Hepatocyte (in vitro differentiated cells): Measurements from ENCODE around the gene HS2ST1. TPM values are rescaled to one million over a fixed set of nuclear protein-coding genes. Genes with fewer than 3 reads are reported as not detected.

ENCODE experiments used
- DNase-seq: peaks from one replicate; pipeline ENCODE4 v3.0.0-alpha.2; 2016; ENCODE audit warnings: low spot score
- H2AFZ ChIP-seq: fragments of 200-600 bp; sonication (generic); 2 replicates; pipeline ENCODE4 v1.6.0; 2016; ENCODE audit warnings: antibody characterized with exemption, mild to moderate bottlenecking
- H3K27ac ChIP-seq: fragments of 200-600 bp; sonication (generic); 2 replicates; pipeline ENCODE4 v1.5.1; 2016; ENCODE audit warnings: mild to moderate bottlenecking
- H3K27me3 ChIP-seq: fragments of 200-600 bp; sonication (generic); 2 replicates; pipeline ENCODE4 v1.6.1; 2016
- H3K36me3 ChIP-seq: fragments of 200-600 bp; sonication (generic); replicated peaks from 2 replicates; pipeline ENCODE4 v1.5.1; 2016; ENCODE audit warnings: low read depth; ENCODE audit not compliant: insufficient read depth
- H3K4me1 ChIP-seq: fragments of 200-600 bp; sonication (generic); 2 replicates; pipeline ENCODE4 v1.5.1; 2016; ENCODE audit warnings: mild to moderate bottlenecking, moderate library complexity; ENCODE audit not compliant: insufficient read depth
- H3K4me2 ChIP-seq: fragments of 200-600 bp; sonication (generic); 2 replicates; pipeline ENCODE4 v1.6.0; 2016
- H3K4me3 ChIP-seq: fragments of 200-600 bp; sonication (generic); 2 replicates; pipeline ENCODE4 v1.5.1; 2016; ENCODE audit warnings: mild to moderate bottlenecking
- H3K79me2 ChIP-seq: fragments of 200-600 bp; sonication (generic); 2 replicates; pipeline ENCODE4 v1.6.0; 2017; ENCODE audit warnings: mild to moderate bottlenecking
- H3K9me2 ChIP-seq: fragments of 200-600 bp; sonication (generic); replicated peaks from 2 replicates; pipeline ENCODE4 v1.6.0; 2017; ENCODE audit warnings: mild to moderate bottlenecking; ENCODE audit not compliant: insufficient read depth
- H3K9me3 ChIP-seq: fragments of 200-600 bp; sonication (generic); 2 replicates; pipeline ENCODE4 v1.5.1; 2016; ENCODE audit warnings: low read depth, mild to moderate bottlenecking
- H4K20me1 ChIP-seq: fragments of 200-600 bp; sonication (generic); 2 replicates; pipeline ENCODE4 v1.6.0; 2016; ENCODE audit warnings: mild to moderate bottlenecking; ENCODE audit not compliant: insufficient read depth, poor library complexity, severe bottlenecking
- CTCF ChIP-seq: fragments of 200-600 bp; sonication (generic); IDR thresholded peaks from 2 replicates; pipeline ENCODE4 v1.5.1; 2016; ENCODE audit warnings: antibody characterized with exemption, mild to moderate bottlenecking; ENCODE audit not compliant: poor library complexity
- EZH2 ChIP-seq: fragments of 200-600 bp; sonication (generic); IDR thresholded peaks from 2 replicates; pipeline ENCODE4 v1.6.1; 2016; ENCODE audit warnings: antibody characterized with exemption, mild to moderate bottlenecking, borderline replicate concordance
- EZH2phosphoT487 ChIP-seq: fragments of 200-600 bp; sonication (generic); IDR thresholded peaks from one replicate; pipeline ENCODE4 v1.6.1; 2018; ENCODE audit warnings: antibody characterized with exemption, mild to moderate bottlenecking, low read depth, moderate library complexity; ENCODE audit not compliant: unreplicated experiment, severe bottlenecking
- WGBS: methylation state at CpG from one replicate; pipeline ENCODE4 v1.1.6; 2016; ENCODE audit warnings: low lambda C conversion rate; ENCODE audit errors: missing lambda C conversion rate; 5-methylcytosine and 5-hydroxymethylcytosine counted together
- polyA plus RNA-seq: library from polyadenylated mRNA; unstranded; fragments of >200 nt; fragmentation: Nextera tagmentation; extraction: Ambion mirVana; gene quantifications from 2 replicates; pipeline ENCODE4 v1.2.1, GENCODE V29; 2016
- total RNA-seq: library from RNA; depleted of rRNA; stranded (reverse); fragments of >200 nt; gene quantifications from 2 replicates; pipeline ENCODE4 v1.2.3, GENCODE V29; 2014

Gene HS2ST1
- total and polyA plus RNA-seq, 2 experiments from 2014 or later = 19.1 to 42.3 TPM

GRCh38 chr1:87135329-87135712 lies 220.9 kb downstream of the HS2ST1 start:
- Histone ChIP-seq H3K9me3 (no peaks in the 10 kb centered on the region), H3K9me2 (no peaks in the 10 kb centered on the region), H3K27ac (no peak overlapping the region), H3K27me3 (no peaks in the 10 kb centered on the region), H3K4me3 (no peak overlapping the region), H2AFZ (no peak overlapping the region), H4K20me1 (no peaks in the 10 kb centered on the region), H3K36me3 (no peaks in the 10 kb centered on the region), H3K79me2 (no peaks in the 10 kb centered on the region), H3K4me1 (no peaks in the 10 kb centered on the region), H3K4me2 (no peak overlapping the region)
- no peak for DNase-seq
- WGBS = 94% methylated on average over 11 of the region's 11 CpGs
- no peak for TF ChIP-seq CTCF
- no peak for TF ChIP-seq EZH2phosphoT487
- no peak for TF ChIP-seq EZH2

- H3K36me3 ChIP-seq = no peaks in the 10 kb centered on the region
- TF ChIP-seq EZH2phosphoT487 = no peak
- TF ChIP-seq EZH2 = no peak
- TF ChIP-seq CTCF = no peak
- no peak overlapping the region for H3K4me3 ChIP-seq
- H4K20me1 ChIP-seq = no peaks in the 10 kb centered on the region
- no peaks in the 10 kb centered on the region for H3K9me2 ChIP-seq
- H2AFZ ChIP-seq = no peak overlapping the region
- no peak for DNase-seq
- no peaks in the 10 kb centered on the region for H3K9me3 ChIP-seq
- H3K27ac ChIP-seq = no peak overlapping the region
- no peaks in the 10 kb centered on the region for H3K79me2 ChIP-seq
- H3K4me2 ChIP-seq = no peak overlapping the region
- WGBS = 74% methylated on average over 8 of the region's 8 CpGs
- H3K27me3 ChIP-seq = no peaks in the 10 kb centered on the region
- H3K4me1 ChIP-seq = no peaks in the 10 kb centered on the region
Observed at GRCh38 chr1:87136607-87137341, 222.3 kb downstream of the HS2ST1 start.

GRCh38 chr1:87137342-87137739 lies 222.9 kb downstream of the HS2ST1 start:
- no peaks in the 10 kb centered on the region for H3K79me2 ChIP-seq
- H2AFZ ChIP-seq = no peak overlapping the region
- H3K4me3 ChIP-seq = no peak overlapping the region
- no peaks in the 10 kb centered on the region for H3K27me3 ChIP-seq
- TF ChIP-seq EZH2 = no peak
- TF ChIP-seq EZH2phosphoT487 = no peak
- TF ChIP-seq CTCF = no peak
- no peak overlapping the region for H3K4me2 ChIP-seq
- no peaks in the 10 kb centered on the region for H3K4me1 ChIP-seq
- H3K27ac ChIP-seq = no peak overlapping the region
- 90% methylated on average over 2 of the region's 2 CpGs for WGBS
- no peaks in the 10 kb centered on the region for H3K9me3 ChIP-seq
- DNase-seq = no peak
- H3K36me3 ChIP-seq = no peaks in the 10 kb centered on the region
- no peaks in the 10 kb centered on the region for H3K9me2 ChIP-seq
- no peaks in the 10 kb centered on the region for H4K20me1 ChIP-seq
